ENCODE results near the gene GADD45B.
"Not testable (repeated sequence)": the region's sequence is repeated elsewhere in the genome, so short reads cannot be mapped to it uniquely, and the experiment has no call there.

GADD45B gene

GRCh38 chr19:2468596-2468995 is 7.3 kb upstream of the GADD45B start:
- DNase-seq (ENCODE audit: low read depth in 1 of 2, low spot score in 1 of 2) = no peak

- no peak for DNase-seq (ENCODE audit: low read depth in 1 of 2, low spot score in 1 of 2)
Measured at GRCh38 chr19:2469102-2469914, 6.6 kb upstream of the GADD45B start.

- DNase-seq (ENCODE audit: low read depth in 1 of 2, low spot score in 1 of 2) = not testable (repeated sequence)
Measured at GRCh38 chr19:2469915-2470200, 6.1 kb upstream of the GADD45B start.

GRCh38 chr19:2474232-2475017 is 1.5 kb upstream of the GADD45B start:
- DNase-seq (ENCODE audit: low read depth in 1 of 2, low spot score in 1 of 2) = peak; percentile 77 to 92

- DNase-seq (ENCODE audit: low read depth in 1 of 2, low spot score in 1 of 2) = peak; percentile 32 to 49
Measured at GRCh38 chr19:2475018-2475701, 767 bp upstream of the GADD45B start.

GRCh38 chr19:2476451-2477140 is 669 bp downstream of the GADD45B start:
- peak; percentile 41 to 64 for DNase-seq (ENCODE audit: low read depth in 1 of 2, low spot score in 1 of 2)

GRCh38 chr19:2477141-2477710 is 1.3 kb downstream of the GADD45B start:
- no peak for DNase-seq (ENCODE audit: low read depth in 1 of 2, low spot score in 1 of 2)

- no peak for DNase-seq (ENCODE audit: low read depth in 1 of 2, low spot score in 1 of 2)
Measured at GRCh38 chr19:2477732-2478191, 1.8 kb downstream of the GADD45B start.

- DNase-seq (ENCODE audit: low read depth in 1 of 2, low spot score in 1 of 2) = no peak
Measured at GRCh38 chr19:2478278-2478755, 2.4 kb downstream of the GADD45B start.

GRCh38 chr19:2478756-2479555 is 3.0 kb downstream of the GADD45B start:
- DNase-seq (ENCODE audit: low read depth in 1 of 2, low spot score in 1 of 2) = peak; percentile 45 to 62

GRCh38 chr19:2479556-2480194 is 3.7 kb downstream of the GADD45B start:
- DNase-seq (ENCODE audit: low read depth in 1 of 2, low spot score in 1 of 2) = no peak

- DNase-seq (ENCODE audit: low read depth in 1 of 2, low spot score in 1 of 2) = no peak
Measured at GRCh38 chr19:2481466-2481865, 5.5 kb downstream of the GADD45B start.

- DNase-seq (ENCODE audit: low read depth in 1 of 2, low spot score in 1 of 2) = no peak
Measured at GRCh38 chr19:2482354-2483038, 6.6 kb downstream of the GADD45B start.

GRCh38 chr19:2483084-2483483 is 7.2 kb downstream of the GADD45B start:
- no peak for DNase-seq (ENCODE audit: low read depth in 1 of 2, low spot score in 1 of 2)

GRCh38 chr19:2483484-2484151 is 7.7 kb downstream of the GADD45B start:
- DNase-seq (ENCODE audit: low read depth in 1 of 2, low spot score in 1 of 2) = no peak

GRCh38 chr19:2484178-2484937 is 8.4 kb downstream of the GADD45B start:
- no peak for DNase-seq (ENCODE audit: low read depth in 1 of 2, low spot score in 1 of 2)

GRCh38 chr19:2485428-2485827 is 9.5 kb downstream of the GADD45B start:
- no peak for DNase-seq (ENCODE audit: low read depth in 1 of 2, low spot score in 1 of 2)

- DNase-seq (ENCODE audit: low read depth in 1 of 2, low spot score in 1 of 2) = no peak
Measured at GRCh38 chr19:2487090-2487489, 11.2 kb downstream of the GADD45B start.

All from stimulated activated CD4-positive, alpha-beta T cell treated with anti-CD3 and anti-CD28 coated beads, Interleukin-15, amount 100 ng/mL, for 1 hour (primary cell).